Suprapubic skin (tissue), 4 donors: Measurements from ENCODE around the gene IFNA21. TPM values are rescaled to one million over a fixed set of nuclear protein-coding genes. Genes with fewer than 3 reads are reported as not detected.
"Not testable (repeated sequence)": the region's sequence is repeated elsewhere in the genome, so short reads cannot be mapped to it uniquely, and the experiment has no call there.

Experiments used
- DNase-seq, 2 donors: peaks; one replicate each; pipeline ENCODE4 v3.0.0-alpha.2; 2019; ENCODE audit warnings: low spot score in 2 of 2
- H3K27ac ChIP-seq: fragments of 200-600 bp; sonication (generic); one replicate; pipeline ENCODE4 v1.5.1; 2019
- H3K27me3 ChIP-seq: fragments of 200-600 bp; sonication (generic); one replicate; pipeline ENCODE4 v1.5.1; 2019
- H3K36me3 ChIP-seq: fragments of 200-600 bp; sonication (generic); one replicate; pipeline ENCODE4 v1.5.1; 2019
- H3K4me1 ChIP-seq: fragments of 200-600 bp; sonication (generic); one replicate; pipeline ENCODE4 v1.5.1; 2019
- H3K4me3 ChIP-seq: fragments of 200-600 bp; sonication (generic); one replicate; pipeline ENCODE4 v1.5.1; 2019; ENCODE audit warnings: mild to moderate bottlenecking
- H3K9me3 ChIP-seq: fragments of 200-600 bp; sonication (generic); one replicate; pipeline ENCODE4 v1.5.1; 2019
- EP300 ChIP-seq: sonication (generic); formaldehyde crosslinking; IDR thresholded peaks from one replicate; pipeline ENCODE4 v1.6.1; 2017; ENCODE audit warnings: antibody characterized with exemption
- POLR2A ChIP-seq, 2 donors: fragments of 450-650 bp; IDR thresholded peaks; one replicate each; pipeline ENCODE4 v1.6.1; 2017; ENCODE audit warnings: antibody characterized with exemption in 2 of 2, mild to moderate bottlenecking in 2 of 2, moderate library complexity in 2 of 2
- POLR2AphosphoS5 ChIP-seq, 3 donors: sonication (generic); formaldehyde crosslinking; IDR thresholded peaks; one replicate each; pipeline ENCODE4 v1.6.1; 2017; ENCODE audit warnings: antibody characterized with exemption in 3 of 3
- WGBS: methylation state at CpG from one replicate; pipeline ENCODE4 v1.1.5; 2018; 5-methylcytosine and 5-hydroxymethylcytosine counted together
- total RNA-seq, 4 donors: library from RNA; depleted of rRNA; stranded (reverse); fragments of >200 nt; gene quantifications; one replicate each; pipeline ENCODE4 v1.1.0, GENCODE V29; 2016
- TF ChIP-seq, protein P1 (sequence below), 2 donors: fragments of 200-600 bp in 1 of 2; fragments of 450-650 bp in 1 of 2; sonication (generic) in 1 of 2; IDR thresholded peaks; one replicate each; pipeline ENCODE4 v1.5.1; 2016 to 2019; ENCODE audit warnings: antibody characterized with exemption in 2 of 2, mild to moderate bottlenecking in 1 of 2, moderate library complexity in 1 of 2

The IFNA21 gene
- total RNA-seq: not detected

DNA sequence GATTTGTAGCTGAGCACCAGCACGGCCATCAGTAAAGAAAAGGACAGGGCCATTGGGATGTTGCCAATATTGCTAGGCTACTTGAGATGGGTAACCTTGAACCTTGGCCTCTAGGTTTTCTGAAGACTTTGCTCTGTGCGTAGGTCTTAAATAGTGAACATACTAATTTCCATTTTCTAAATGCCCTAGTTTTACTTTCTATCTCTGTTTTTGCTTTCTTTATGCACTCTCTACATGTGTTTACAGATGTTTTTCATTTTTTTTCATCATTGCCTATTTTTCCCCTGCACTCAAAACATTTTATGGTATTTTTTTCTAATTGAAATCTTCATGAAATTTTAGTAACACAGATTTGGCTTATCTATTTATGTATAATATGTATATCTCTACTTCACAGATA is at the start of gene IFNA21:
IFNA21 (minus strand) TSS at position 101 of the 400 bp plus-strand sequence; CDS start at position 53, 48 bp downstream.
- 84% methylated on average over 2 of the region's 2 CpGs for WGBS
- not testable (repeated sequence) for H3K4me1 ChIP-seq

DNA sequence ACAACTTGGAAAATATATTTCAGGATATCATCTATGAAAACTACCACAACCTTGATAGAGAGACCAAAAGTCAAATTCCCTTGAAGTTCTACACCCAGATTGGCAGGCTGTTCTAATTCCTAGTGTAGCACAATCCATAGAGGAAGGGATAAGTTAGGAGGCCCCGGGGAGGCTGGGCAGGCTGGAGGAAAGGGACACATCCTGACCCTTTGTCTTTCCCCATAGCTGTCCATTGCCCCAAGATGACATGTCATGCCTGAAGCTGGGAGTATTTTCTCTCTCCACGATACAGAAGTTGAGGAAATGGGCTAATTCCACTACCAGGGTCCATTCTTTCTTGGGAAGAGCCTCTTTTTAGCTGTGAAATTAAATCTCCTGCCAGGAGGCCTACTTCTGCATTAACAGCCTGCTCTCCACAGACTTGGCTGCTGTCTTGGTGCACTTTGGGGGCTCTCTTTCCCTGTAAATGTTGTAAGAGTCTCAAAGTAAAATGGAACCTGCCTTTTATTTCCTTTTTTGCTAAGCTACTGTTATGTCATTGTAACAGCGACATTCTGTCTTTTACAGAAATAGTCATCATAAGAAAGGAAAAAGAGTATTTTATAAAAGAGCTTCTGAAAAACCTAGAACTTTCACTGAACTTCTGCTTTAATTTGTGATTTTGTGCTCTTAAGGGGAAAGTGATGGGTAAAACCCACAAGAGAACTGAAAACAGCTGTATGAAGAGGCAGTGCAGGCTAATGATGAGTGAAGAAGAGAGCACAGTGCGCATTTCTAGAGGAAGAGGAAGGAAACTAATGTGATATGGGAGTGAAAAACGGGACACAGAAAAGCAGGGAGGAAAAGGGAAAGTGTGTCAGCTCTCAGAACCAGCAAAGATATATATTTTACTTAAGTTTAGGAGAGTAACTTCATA is 47.2 kb upstream of the IFNA21 start:
- not testable (repeated sequence) for H3K4me1 ChIP-seq, H3K4me3 ChIP-seq, DNase-seq, H3K9me3 ChIP-seq, H3K27ac ChIP-seq, H3K36me3 ChIP-seq, H3K27me3 ChIP-seq
- 40% methylated on average over 5 of the region's 5 CpGs for WGBS

More for the DNA sequence above, at the start of gene IFNA21:
- DNase-seq, H3K36me3 ChIP-seq, H3K27ac ChIP-seq, H3K4me3 ChIP-seq, H3K27me3 ChIP-seq, H3K9me3 ChIP-seq: not testable (repeated sequence)

DNA sequence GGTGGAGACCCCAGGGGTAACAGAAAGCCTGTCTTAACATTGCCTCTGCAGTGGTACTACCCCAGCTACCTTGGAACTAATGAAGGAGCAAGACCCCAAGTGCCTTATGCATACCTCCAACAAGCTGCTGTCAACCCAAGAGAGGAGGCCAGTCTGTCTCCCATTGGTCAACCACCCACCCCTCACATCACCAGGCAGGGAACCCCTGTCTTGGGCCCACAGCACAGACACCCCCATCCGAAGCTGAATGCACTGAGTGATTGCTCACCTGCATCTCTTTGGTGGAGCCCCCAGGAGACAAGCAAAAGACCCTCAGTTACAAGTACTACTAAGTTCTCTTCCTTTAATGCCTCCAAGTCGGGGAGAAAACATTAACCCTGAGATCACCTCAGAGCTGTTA is 45.7 kb upstream of the IFNA21 start:
- not testable (repeated sequence) for H3K4me1 ChIP-seq, H3K36me3 ChIP-seq, H3K9me3 ChIP-seq, H3K27ac ChIP-seq, H3K27me3 ChIP-seq, H3K4me3 ChIP-seq
- 82% methylated on average over 1 of the region's 2 CpGs for whole genome bisulfite sequencing
- DNase-seq: peak in 1 of 2 donors; percentile 24

DNA sequence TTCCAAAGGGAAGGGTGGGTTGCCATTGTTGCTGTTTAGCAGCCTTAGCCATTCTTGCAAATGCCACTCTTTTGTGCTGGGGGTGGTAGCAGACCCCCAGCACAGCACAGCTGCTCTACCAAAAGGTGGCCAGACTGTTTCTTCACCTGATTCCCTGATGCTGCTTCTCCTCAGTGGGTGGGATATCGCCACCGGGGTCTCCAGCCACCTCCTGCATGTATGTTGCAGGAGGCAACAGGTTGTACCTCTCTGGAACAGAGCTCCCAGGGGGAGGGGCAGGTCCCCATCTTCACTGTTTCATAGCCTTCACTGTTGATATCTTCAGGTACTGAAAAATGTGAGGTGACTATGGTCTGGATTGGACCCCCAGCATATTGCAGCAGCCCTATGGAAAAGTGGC is 44.3 kb upstream of the IFNA21 start:
- not testable (repeated sequence) for H3K36me3 ChIP-seq

DNA sequence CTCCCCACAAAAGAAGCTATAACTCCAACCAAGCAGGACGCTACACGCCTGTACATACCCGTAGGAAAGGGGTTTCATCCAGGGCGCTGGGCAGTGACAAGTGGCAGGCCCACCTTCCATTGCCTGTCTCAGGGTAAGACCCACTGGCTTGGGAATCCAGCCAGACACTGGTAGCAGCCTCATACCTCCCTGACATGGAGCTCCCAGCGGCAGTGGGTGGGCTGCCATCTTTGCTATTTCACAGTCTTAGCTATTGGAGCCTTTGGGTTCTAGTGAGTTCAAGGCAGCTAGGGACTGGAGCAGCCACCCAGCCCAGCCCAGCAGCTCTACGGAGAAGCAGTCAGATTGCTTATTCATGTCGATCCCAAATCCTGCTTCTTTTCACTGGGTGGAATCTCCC is 43.9 kb upstream of the IFNA21 start:
- H3K4me1 ChIP-seq: no peaks in the 10 kb centered on the region
- no peak overlapping the region for H3K4me3 ChIP-seq
- WGBS: 96% methylated on average over 7 of the region's 7 CpGs
- no peak for TF ChIP-seq POLR2A (IDR thresholded peaks at IDR 0.05)
- TF ChIP-seq, protein P1, sequence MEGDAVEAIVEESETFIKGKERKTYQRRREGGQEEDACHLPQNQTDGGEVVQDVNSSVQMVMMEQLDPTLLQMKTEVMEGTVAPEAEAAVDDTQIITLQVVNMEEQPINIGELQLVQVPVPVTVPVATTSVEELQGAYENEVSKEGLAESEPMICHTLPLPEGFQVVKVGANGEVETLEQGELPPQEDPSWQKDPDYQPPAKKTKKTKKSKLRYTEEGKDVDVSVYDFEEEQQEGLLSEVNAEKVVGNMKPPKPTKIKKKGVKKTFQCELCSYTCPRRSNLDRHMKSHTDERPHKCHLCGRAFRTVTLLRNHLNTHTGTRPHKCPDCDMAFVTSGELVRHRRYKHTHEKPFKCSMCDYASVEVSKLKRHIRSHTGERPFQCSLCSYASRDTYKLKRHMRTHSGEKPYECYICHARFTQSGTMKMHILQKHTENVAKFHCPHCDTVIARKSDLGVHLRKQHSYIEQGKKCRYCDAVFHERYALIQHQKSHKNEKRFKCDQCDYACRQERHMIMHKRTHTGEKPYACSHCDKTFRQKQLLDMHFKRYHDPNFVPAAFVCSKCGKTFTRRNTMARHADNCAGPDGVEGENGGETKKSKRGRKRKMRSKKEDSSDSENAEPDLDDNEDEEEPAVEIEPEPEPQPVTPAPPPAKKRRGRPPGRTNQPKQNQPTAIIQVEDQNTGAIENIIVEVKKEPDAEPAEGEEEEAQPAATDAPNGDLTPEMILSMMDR (IDR thresholded peaks at IDR 0.05): no peak
- TF ChIP-seq POLR2AphosphoS5 (IDR thresholded peaks at IDR 0.05): no peak
- no peak for TF ChIP-seq EP300
- H3K27me3 ChIP-seq: no peaks in the 10 kb centered on the region
- H3K36me3 ChIP-seq: no peaks in the 10 kb centered on the region
- DNase-seq: peak; percentile 27 to 55
- H3K9me3 ChIP-seq: no peaks in the 10 kb centered on the region
- no peak overlapping the region for H3K27ac ChIP-seq

More for the DNA sequence above, 44.3 kb upstream of the IFNA21 start:
- H3K9me3 ChIP-seq, H3K4me3 ChIP-seq, H3K27ac ChIP-seq, H3K4me1 ChIP-seq, DNase-seq, H3K27me3 ChIP-seq: not testable (repeated sequence)
- no CpG with 5 or more reads among the region's 2 CpGs for WGBS

DNA sequence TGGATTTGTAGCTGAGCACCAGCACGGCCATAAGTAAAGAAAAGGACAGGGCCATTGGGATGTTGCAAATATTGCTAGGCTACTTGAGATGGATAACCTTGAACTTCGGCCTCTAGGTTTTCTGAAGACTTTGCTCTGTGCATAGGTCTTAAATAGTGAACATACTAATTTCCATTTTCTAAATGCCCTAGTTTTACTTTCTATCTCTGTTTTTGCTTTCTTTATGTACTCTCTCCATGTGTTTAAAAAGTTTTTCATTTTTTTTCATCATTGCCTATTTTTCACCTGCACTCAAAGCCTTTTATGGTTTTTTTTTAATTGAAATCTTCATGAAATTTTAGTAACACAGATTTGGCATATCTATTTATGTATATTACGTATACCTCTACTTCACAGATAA is 40.6 kb upstream of the IFNA21 start, which contains the start of gene IFNA10:
IFNA10 (minus strand) TSS at position 101 of the 400 bp plus-strand sequence; CDS start at position 55, 46 bp downstream.
- H3K27ac ChIP-seq, H3K4me3 ChIP-seq, H3K36me3 ChIP-seq, DNase-seq, H3K4me1 ChIP-seq, H3K9me3 ChIP-seq, H3K27me3 ChIP-seq: not testable (repeated sequence)
- 89% methylated on average over 3 of the region's 3 CpGs for WGBS

DNA sequence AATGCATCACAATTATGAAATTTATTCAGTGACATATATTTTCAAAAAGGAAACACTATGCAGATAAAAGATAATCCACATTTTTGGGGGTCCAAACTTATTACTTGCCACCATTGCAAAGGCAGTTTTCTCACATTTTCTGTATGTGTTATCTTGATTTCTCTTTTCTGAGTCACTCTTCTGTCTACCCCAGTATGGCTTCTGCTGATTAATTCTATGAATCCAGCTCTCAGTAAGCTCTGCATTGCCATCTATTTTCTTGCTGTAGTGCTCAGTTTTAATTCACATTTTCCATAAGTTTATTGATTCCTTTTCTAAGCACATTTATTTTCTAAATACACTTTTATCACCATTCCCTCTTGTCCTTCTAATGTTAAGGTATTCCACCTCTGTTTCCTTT is 38.7 kb upstream of the IFNA21 start:
- Histone ChIP-seq H3K4me1 (no peaks in the 10 kb centered on the region), H3K36me3 (no peaks in the 10 kb centered on the region), H3K4me3 (no peak overlapping the region), H3K27me3 (peaks cover 2% of the 10 kb centered on the region), H3K9me3 (no peaks in the 10 kb centered on the region), H3K27ac (no peak overlapping the region)
- TF ChIP-seq, protein P1 (IDR thresholded peaks at IDR 0.05): no peak
- no peak for TF ChIP-seq POLR2A (IDR thresholded peaks at IDR 0.05)
- TF ChIP-seq POLR2AphosphoS5 (IDR thresholded peaks at IDR 0.05): no peak
- no peak for TF ChIP-seq EP300
- no peak for DNase-seq

DNA sequence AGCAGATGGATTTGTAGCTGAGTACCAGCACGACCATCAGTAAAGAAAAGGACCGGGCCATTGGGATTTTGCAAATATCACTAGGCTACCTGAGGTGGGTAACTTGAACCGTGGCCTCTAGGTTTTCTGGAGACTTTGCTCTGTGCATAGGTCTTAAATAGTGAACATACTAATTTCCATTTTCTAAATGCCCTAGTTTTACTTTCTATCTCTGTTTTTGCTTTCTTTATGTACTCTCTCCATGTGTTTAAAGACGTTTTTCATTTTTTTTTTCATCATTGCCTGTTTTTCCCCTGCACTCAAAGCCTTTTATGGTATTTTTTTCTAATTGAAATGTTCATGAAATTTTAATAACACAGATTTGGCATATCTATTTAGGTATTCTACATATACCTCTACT is 35.6 kb upstream of the IFNA21 start, which contains the start of gene IFNA7:
IFNA7 (minus strand) TSS at position 101 of the 400 bp plus-strand sequence; CDS start at position 61, 40 bp downstream.
- not testable (repeated sequence) for H3K27ac ChIP-seq, DNase-seq, H3K4me3 ChIP-seq, H3K4me1 ChIP-seq, H3K27me3 ChIP-seq, H3K9me3 ChIP-seq, H3K36me3 ChIP-seq
- WGBS: 69% methylated on average over 4 of the region's 4 CpGs
